HepG2 (cell line): ENCODE measurements around the gene HAGHL. TPM values are rescaled to one million over a fixed set of nuclear protein-coding genes. Genes with fewer than 3 reads are reported as not detected.
A peak's percentile ranks its signal among the peaks of the same experiment; 100 is the strongest.

Source experiments
- ATAC-seq: fragments of 200-7000 bp; cut with Tn5 transposase; 3 replicates; pipeline ENCODE4 v1.9.1; 2020; ENCODE audit warnings: mild to moderate bottlenecking, moderate library complexity
- BruUV-seq: library from RNA; stranded (reverse); fragments of 400-500 nt; replicated peaks from 2 replicates; lab custom pipeline; 2021; lab: Mats Ljungman, UMichigan
- CTCF ChIA-PET: fragments of 300-600 bp; formaldehyde crosslinking; extraction: SDS; loops from one replicate; lab custom pipeline; 2021; ENCODE audit warnings: low total read pairs, inconsistent platforms, low intra/inter-chr PET ratio; lab: Yijun Ruan, JAX
- POLR2A ChIA-PET: fragments of 350-600 bp; sonication (Branson Sonifier 250); formaldehyde crosslinking; loops from one replicate; lab custom pipeline; 2020; ENCODE audit warnings: antibody characterized with exemption, inconsistent platforms; lab: Yijun Ruan, JAX
- DNase-seq: peaks from one replicate; pipeline ENCODE4 v3.0.0-alpha.2; 2015; ENCODE audit warnings: low spot score
- FAIRE-seq: peaks from 3 replicates; lab custom pipeline; 2011; peaks lifted over from hg19 to GRCh38; lab: Jason Lieb, UNC
- H2AFZ ChIP-seq: one replicate; pipeline ENCODE4 v1.6.1; 2011; ENCODE audit warnings: low read length, inconsistent platforms
- H3K27ac ChIP-seq: fragments of 300-600 bp; 3 replicates; pipeline ENCODE4 v1.8.0; 2011; ENCODE audit warnings: mixed run types, mild to moderate bottlenecking, mixed read lengths, low read length, inconsistent platforms; ENCODE audit not compliant: insufficient read depth; ENCODE audit errors: extremely low read length
- H3K27me3 ChIP-seq, 2 experiments: fragments of 200-600 bp in 1 of 2; 2 replicates in 1 of 2; 3 replicates in 1 of 2; pipeline versions ENCODE4 v1.6.0 to v1.8.0; 2011; ENCODE audit warnings: low read length in 2 of 2, mild to moderate bottlenecking in 2 of 2, moderate library complexity in 2 of 2, inconsistent platforms in 1 of 2; ENCODE audit not compliant: insufficient read depth in 2 of 2, control insufficient read depth in 1 of 2
- H3K36me3 ChIP-seq, 2 experiments: fragments of 200-600 bp in 1 of 2; replicated peaks in 1 of 2; 2 replicates in 1 of 2; 3 replicates in 1 of 2; pipeline versions ENCODE4 v1.5.1 to v1.8.0; 2011; ENCODE audit warnings: low read length in 2 of 2, inconsistent platforms in 1 of 2; ENCODE audit not compliant: insufficient read depth in 2 of 2, control insufficient read depth in 1 of 2
- H3K4me1 ChIP-seq: 2 replicates; pipeline ENCODE4 v1.5.1; 2012; ENCODE audit warnings: low read length, inconsistent platforms; ENCODE audit not compliant: insufficient read depth
- H3K4me2 ChIP-seq: 2 replicates; pipeline ENCODE4 v1.6.0; 2011; ENCODE audit warnings: low read depth, low read length, inconsistent platforms
- H3K4me3 ChIP-seq, 3 experiments: fragments of 200-600 bp in 1 of 3; sonication (generic), shearing (Covaris generic) in 1 of 3; replicated peaks in 1 of 3; 2 replicates each; pipeline ENCODE4 v1.5.1; 2011 to 2016; ENCODE audit warnings: low read length in 3 of 3, inconsistent platforms in 2 of 3, low read depth in 2 of 3, mild to moderate bottlenecking in 2 of 3, control low read depth in 1 of 3, mixed read lengths in 1 of 3; ENCODE audit not compliant: insufficient read depth in 1 of 3
- H3K79me2 ChIP-seq: one replicate; pipeline ENCODE4 v1.6.1; 2011; ENCODE audit warnings: low read length, inconsistent platforms; ENCODE audit not compliant: insufficient read depth
- H3K9ac ChIP-seq: 2 replicates; pipeline ENCODE4 v1.6.0; 2011; ENCODE audit warnings: mild to moderate bottlenecking, low read depth, low read length, inconsistent platforms; ENCODE audit not compliant: insufficient read depth
- H3K9me3 ChIP-seq: 2 replicates; pipeline ENCODE4 v1.5.1; 2012; ENCODE audit warnings: mild to moderate bottlenecking, low read length
- H4K20me1 ChIP-seq: 2 replicates; pipeline ENCODE4 v1.6.0; 2011; ENCODE audit warnings: inconsistent platforms, mild to moderate bottlenecking, low read length, moderate library complexity; ENCODE audit not compliant: insufficient read depth
- AGO1 ChIP-seq: fragments of 200-400 bp; formaldehyde crosslinking; IDR thresholded peaks from 2 replicates; pipeline ENCODE4 v1.6.1; 2017; ENCODE audit warnings: mild to moderate bottlenecking, low read depth, low read length, moderate library complexity; ENCODE audit not compliant: poor library complexity, severe bottlenecking
- AGO2 ChIP-seq: fragments of 200-400 bp; formaldehyde crosslinking; optimal IDR thresholded peaks from 2 replicates; pipeline ENCODE3; 2017; ENCODE audit warnings: mild to moderate bottlenecking, low read depth, low read length, moderate library complexity
- ESRRA ChIP-seq: sonication (generic); formaldehyde crosslinking; IDR thresholded peaks from 2 replicates; pipeline ENCODE4 v1.5.1; 2020; ENCODE audit warnings: mild to moderate bottlenecking, low read depth, missing genetic modification reagents
- POLR2G ChIP-seq: fragments of 200-400 bp; formaldehyde crosslinking; IDR thresholded peaks from 2 replicates; pipeline ENCODE4 v1.6.1; 2018; ENCODE audit warnings: mild to moderate bottlenecking, low read depth, low read length, moderate library complexity
- RBFOX2 ChIP-seq: fragments of 200-400 bp; formaldehyde crosslinking; IDR thresholded peaks from 2 replicates; pipeline ENCODE4 v1.6.1; 2017; ENCODE audit warnings: low read depth, mild to moderate bottlenecking, low read length
- XBP1 ChIP-seq: sonication (generic); formaldehyde crosslinking; IDR thresholded peaks from 2 replicates; pipeline ENCODE4 v1.5.0; 2020; ENCODE audit warnings: missing genetic modification reagents
- WGBS: methylation state at CpG from one replicate; pipeline ENCODE4 v1.1.6; 2017; ENCODE audit warnings: low lambda C conversion rate; 5-methylcytosine and 5-hydroxymethylcytosine counted together
- in situ Hi-C: cut with HindIII; loops from 2 replicates; pipeline ENCODE4 v1.10.0; 2017; ENCODE audit warnings: low pct_unique_long_range_greater_than_20kb; ENCODE audit not compliant: extremely low pct_ligation_motif_present
- intact Hi-C: fragments of 100-400 bp; cut with micrococcal nuclease; formaldehyde crosslinking; loops from one replicate; pipeline ENCODE4 v1.10.0; 2022; ENCODE audit not compliant: unreplicated experiment
- polyA plus RNA-seq, 8 experiments: library from polyadenylated mRNA; depleted of rRNA in 3 of 8; stranded (reverse) in 7 of 8; unstranded in 1 of 8; fragments of >200 nt; fragmentation: Illumina TruSeq in 4 of 8; extraction: Trizol in 4 of 8; gene quantifications; 2 replicates each; pipeline versions ENCODE4 v1.2.1 to v1.2.3, GENCODE V29; 2011 to 2016; ENCODE audit warnings: low read depth in 4 of 8, missing spikeins in 1 of 8, mixed read lengths in 1 of 8; ENCODE audit not compliant: insufficient read depth in 1 of 8
- total RNA-seq, 5 experiments: library from RNA; depleted of rRNA; stranded (reverse); fragments of >200 nt; fragmentation: Illumina TruSeq; extraction: Trizol; gene quantifications; 2 replicates each; pipeline ENCODE4 v1.2.3, GENCODE V29; 2016; ENCODE audit warnings: low read depth in 1 of 5

The HAGHL gene
- total and polyA plus RNA-seq, 2 of the 13 experiments (the other 11 are each of a cell fraction or from before 2014, with no cell fraction given) = 3.4 to 8.4 TPM

DNA sequence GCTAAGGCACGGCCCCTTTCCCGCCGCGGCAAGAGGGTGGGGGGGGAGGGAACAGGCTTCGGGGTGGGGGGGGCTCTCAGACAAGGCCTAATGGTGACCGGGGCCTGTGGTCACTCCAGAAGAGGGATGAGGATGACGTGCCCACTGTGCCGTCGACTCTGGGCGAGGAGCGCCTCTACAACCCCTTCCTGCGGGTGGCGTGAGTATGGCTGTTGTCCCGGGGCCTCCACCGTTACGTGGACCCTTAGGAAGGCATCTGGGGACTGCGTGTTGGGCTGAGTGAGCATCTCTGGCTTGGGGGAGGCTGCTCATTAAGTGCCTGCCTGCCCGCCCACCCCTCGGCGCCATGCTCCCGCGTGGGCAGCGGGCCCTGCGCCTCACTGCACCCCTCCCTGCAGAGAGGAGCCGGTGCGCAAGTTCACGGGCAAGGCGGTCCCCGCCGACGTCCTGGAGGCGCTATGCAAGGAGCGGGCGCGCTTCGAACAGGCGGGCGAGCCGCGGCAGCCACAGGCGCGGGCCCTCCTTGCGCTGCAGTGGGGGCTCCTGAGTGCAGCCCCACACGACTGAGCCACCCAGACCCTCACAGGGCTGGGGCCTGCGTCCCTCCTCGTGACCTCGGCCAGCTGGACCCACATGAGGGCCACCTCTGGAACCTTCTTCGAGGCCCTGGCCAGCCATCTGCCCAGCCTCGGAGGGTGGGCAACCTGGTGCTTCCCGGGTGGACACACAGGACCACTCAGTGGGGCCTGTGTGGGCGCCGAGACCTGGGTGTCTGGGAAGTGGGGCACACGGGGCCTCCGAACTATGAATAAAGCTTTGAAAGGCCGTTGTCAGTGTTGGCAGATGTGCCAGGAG, 2.2 kb downstream of the HAGHL start:
- CTCF ChIA-PET = no interaction called here
- Histone ChIP-seq H3K4me1 (peaks cover 11% of the 10 kb centered on the region), H3K9ac (no peak overlapping the region), H3K27ac (no peak overlapping the region), H3K4me2 (no peak overlapping the region), H3K79me2 (no peaks in the 10 kb centered on the region)
- 97% methylated on average over 29 of the region's 55 CpGs for WGBS
- peak; percentile 18; the same call in 1 of the 2 replicates for TF ChIP-seq RBFOX2
- TF ChIP-seq POLR2G = 0 out of 2 replicates have a peak, but pooled peaks have one; percentile 32
- TF ChIP-seq AGO1 = peak; percentile 51
- TF ChIP-seq ESRRA (CRISPR knock-in tag) = no peak
- peak; percentile 85 for TF ChIP-seq AGO2
- TF ChIP-seq XBP1 = no peak
- TF ChIP-seq, all 625 proteins: peak for 4
- Histone ChIP-seq H3K36me3 (peaks cover 3 to 8% of the 10 kb centered on the region in 2 experiments; a peak in 2 of 5 replicates), H3K4me3 (no peak overlapping the region), H4K20me1 (0 out of 2 replicates have a peak, but pooled peaks cover 2% of the 10 kb centered on the region), H2AFZ (no peak overlapping the region), H3K27me3 (peaks cover 0 to 3% of the 10 kb centered on the region in 2 experiments; a peak in 1 of 5 replicates), H3K9me3 (no peaks in the 10 kb centered on the region)
- ATAC-seq (no peak), DNase-seq (no peak), FAIRE-seq (no peak)
- in situ Hi-C loops = no loop called here
- intact Hi-C loops = no loop called here
- no TSS peak for BruUV-seq
- POLR2A ChIA-PET = interaction anchor here (1.3 to 2.0 kb wide), 3 partner anchors 8 to 13 kb away, joined by 4 to 7 read pairs (median 7); partner anchors contain the start of genes ANTKMT and CIAO3
